Measurements from ENCODE around the gene TPRA1. TPM values are rescaled to one million over a fixed set of nuclear protein-coding genes. Genes with fewer than 3 reads are reported as not detected.

TPRA1 gene
- polyA plus RNA-seq, 1 experiment = 20.6 TPM

- Histone ChIP-seq H3K27ac (ENCODE audit: low read depth, low read length) (no peak overlapping the region), H3K27me3 (ENCODE audit: control insufficient read depth, insufficient read depth, low read length) (peaks cover 40% of the 10 kb centered on the region), H3K4me3 (ENCODE audit: low read depth, low read length) (peak overlapping the region; percentile 53), H3K9me3 (ENCODE audit: control insufficient read depth, insufficient read depth, low read length) (peaks cover 6% of the 10 kb centered on the region; the same call in 1 of the 2 replicates)
- ChIA-PET CTCF (no interaction called here), POLR2A (no interaction called here)
- TF ChIP-seq, protein P1, sequence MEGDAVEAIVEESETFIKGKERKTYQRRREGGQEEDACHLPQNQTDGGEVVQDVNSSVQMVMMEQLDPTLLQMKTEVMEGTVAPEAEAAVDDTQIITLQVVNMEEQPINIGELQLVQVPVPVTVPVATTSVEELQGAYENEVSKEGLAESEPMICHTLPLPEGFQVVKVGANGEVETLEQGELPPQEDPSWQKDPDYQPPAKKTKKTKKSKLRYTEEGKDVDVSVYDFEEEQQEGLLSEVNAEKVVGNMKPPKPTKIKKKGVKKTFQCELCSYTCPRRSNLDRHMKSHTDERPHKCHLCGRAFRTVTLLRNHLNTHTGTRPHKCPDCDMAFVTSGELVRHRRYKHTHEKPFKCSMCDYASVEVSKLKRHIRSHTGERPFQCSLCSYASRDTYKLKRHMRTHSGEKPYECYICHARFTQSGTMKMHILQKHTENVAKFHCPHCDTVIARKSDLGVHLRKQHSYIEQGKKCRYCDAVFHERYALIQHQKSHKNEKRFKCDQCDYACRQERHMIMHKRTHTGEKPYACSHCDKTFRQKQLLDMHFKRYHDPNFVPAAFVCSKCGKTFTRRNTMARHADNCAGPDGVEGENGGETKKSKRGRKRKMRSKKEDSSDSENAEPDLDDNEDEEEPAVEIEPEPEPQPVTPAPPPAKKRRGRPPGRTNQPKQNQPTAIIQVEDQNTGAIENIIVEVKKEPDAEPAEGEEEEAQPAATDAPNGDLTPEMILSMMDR (IDR thresholded peaks at IDR 0.05; ENCODE audit: low read depth, low read length) = no peak
- no peak for DNase-seq (ENCODE audit: low read depth, low spot score)
Measured at GRCh38 chr3:127629467-127630403, 39.2 kb upstream of the TPRA1 start.

GRCh38 chr3:127628788-127629466, 38.4 kb upstream of the TPRA1 start, which contains the start of gene PODXL2:
Gene PODXL2 (plus strand): TSS chr3:127629185. CDS start chr3:127629220, 35 bp downstream.
- POLR2A ChIA-PET = no interaction called here

GRCh38 chr3:127628426-127628787, 37.9 kb upstream of the TPRA1 start:
- TF ChIP-seq, protein P1 (IDR thresholded peaks at IDR 0.05; ENCODE audit: low read depth, low read length) = no peak
- no peak overlapping the region for H3K27ac ChIP-seq (ENCODE audit: low read depth, low read length)
- DNase-seq (ENCODE audit: low read depth, low spot score) = no peak
- POLR2A ChIA-PET = no interaction called here
- H3K9me3 ChIP-seq (ENCODE audit: control insufficient read depth, insufficient read depth, low read length) = peaks cover 6% of the 10 kb centered on the region; the same call in 1 of the 2 replicates
- CTCF ChIA-PET = interaction anchor here (0.9 kb wide), 1 partner anchor 53 kb away, joined by 5 read pairs; no protein-coding TSS in a partner anchor
- no peak overlapping the region for H3K4me3 ChIP-seq (ENCODE audit: low read depth, low read length)
- H3K27me3 ChIP-seq (ENCODE audit: control insufficient read depth, insufficient read depth, low read length) = peaks cover 38% of the 10 kb centered on the region

More at GRCh38 chr3:127628788-127629466, 38.4 kb upstream of the TPRA1 start, which contains the start of gene PODXL2:
- Histone ChIP-seq H3K27ac (ENCODE audit: low read depth, low read length) (no peak within 1 kb of the TSS), H3K27me3 (ENCODE audit: control insufficient read depth, insufficient read depth, low read length) (peaks cover 40% of the 10 kb centered on the region), H3K4me3 (ENCODE audit: low read depth, low read length) (peak within 1 kb of the TSS; percentile 53), H3K9me3 (ENCODE audit: control insufficient read depth, insufficient read depth, low read length) (peaks cover 6% of the 10 kb centered on the region; the same call in 1 of the 2 replicates)
- CTCF ChIA-PET = interaction anchor here (0.9 kb wide), 1 partner anchor 54 kb away, joined by 5 read pairs; no protein-coding TSS in a partner anchor
- no peak for DNase-seq (ENCODE audit: low read depth, low spot score)
- TF ChIP-seq, protein P1 (IDR thresholded peaks at IDR 0.05; ENCODE audit: low read depth, low read length) = no peak

- ChIA-PET CTCF (no interaction called here), POLR2A (interaction anchor here (1.2 kb wide), 1 partner anchor 52 kb away, joined by 5 read pairs; no protein-coding TSS in a partner anchor)
- Histone ChIP-seq H3K27ac (ENCODE audit: low read depth, low read length) (no peak overlapping the region), H3K4me3 (ENCODE audit: low read depth, low read length) (no peak overlapping the region), H3K27me3 (ENCODE audit: control insufficient read depth, insufficient read depth, low read length) (peaks cover 30% of the 10 kb centered on the region), H3K9me3 (ENCODE audit: control insufficient read depth, insufficient read depth, low read length) (peaks cover 6% of the 10 kb centered on the region; the same call in 1 of the 2 replicates)
- TF ChIP-seq, protein P1 (IDR thresholded peaks at IDR 0.05; ENCODE audit: low read depth, low read length) = no peak
- no peak for DNase-seq (ENCODE audit: low read depth, low spot score)
Measured at GRCh38 chr3:127625821-127626220, 35.3 kb upstream of the TPRA1 start.
